Measurements from ENCODE around the gene LGALS8.
A peak's percentile ranks its signal among the peaks of the same experiment; 100 is the strongest.

GRCh38 chr1:236524142-236524894 lies 536 bp downstream of the LGALS8 start:
- TF ChIP-seq CTCF (IDR thresholded peaks at IDR 0.05) (no peak), POLR2AphosphoS5 (IDR thresholded peaks at IDR 0.05) (peak; percentile 50 to 66)
